HepG2 (cell line): ENCODE data around the gene SCAI. TPM values are rescaled to one million over a fixed set of nuclear protein-coding genes. Genes with fewer than 3 reads are reported as not detected.

ENCODE experiments used
- ATAC-seq: fragments of 200-7000 bp; cut with Tn5 transposase; 3 replicates; pipeline ENCODE4 v1.9.1; 2020; ENCODE audit warnings: mild to moderate bottlenecking, moderate library complexity
- BruUV-seq: library from RNA; stranded (reverse); fragments of 400-500 nt; replicated peaks from 2 replicates; lab custom pipeline; 2021; lab: Mats Ljungman, UMichigan
- CTCF ChIA-PET: fragments of 300-600 bp; formaldehyde crosslinking; extraction: SDS; loops from one replicate; lab custom pipeline; 2021; ENCODE audit warnings: low total read pairs, inconsistent platforms, low intra/inter-chr PET ratio; lab: Yijun Ruan, JAX
- POLR2A ChIA-PET: fragments of 350-600 bp; sonication (Branson Sonifier 250); formaldehyde crosslinking; loops from one replicate; lab custom pipeline; 2020; ENCODE audit warnings: antibody characterized with exemption, inconsistent platforms; lab: Yijun Ruan, JAX
- DNase-seq: peaks from one replicate; pipeline ENCODE4 v3.0.0-alpha.2; 2015; ENCODE audit warnings: low spot score
- FAIRE-seq: peaks from 3 replicates; lab custom pipeline; 2011; peaks lifted over from hg19 to GRCh38; lab: Jason Lieb, UNC
- H2AFZ ChIP-seq: one replicate; pipeline ENCODE4 v1.6.1; 2011; ENCODE audit warnings: low read length, inconsistent platforms
- H3K27ac ChIP-seq: fragments of 300-600 bp; 3 replicates; pipeline ENCODE4 v1.8.0; 2011; ENCODE audit warnings: mixed run types, mild to moderate bottlenecking, mixed read lengths, low read length, inconsistent platforms; ENCODE audit not compliant: insufficient read depth; ENCODE audit errors: extremely low read length
- H3K27me3 ChIP-seq, 2 experiments: fragments of 200-600 bp in 1 of 2; 2 replicates in 1 of 2; 3 replicates in 1 of 2; pipeline versions ENCODE4 v1.6.0 to v1.8.0; 2011; ENCODE audit warnings: low read length in 2 of 2, mild to moderate bottlenecking in 2 of 2, moderate library complexity in 2 of 2, inconsistent platforms in 1 of 2; ENCODE audit not compliant: insufficient read depth in 2 of 2, control insufficient read depth in 1 of 2
- H3K36me3 ChIP-seq, 2 experiments: fragments of 200-600 bp in 1 of 2; replicated peaks in 1 of 2; 2 replicates in 1 of 2; 3 replicates in 1 of 2; pipeline versions ENCODE4 v1.5.1 to v1.8.0; 2011; ENCODE audit warnings: low read length in 2 of 2, inconsistent platforms in 1 of 2; ENCODE audit not compliant: insufficient read depth in 2 of 2, control insufficient read depth in 1 of 2
- H3K4me1 ChIP-seq: 2 replicates; pipeline ENCODE4 v1.5.1; 2012; ENCODE audit warnings: low read length, inconsistent platforms; ENCODE audit not compliant: insufficient read depth
- H3K4me2 ChIP-seq: 2 replicates; pipeline ENCODE4 v1.6.0; 2011; ENCODE audit warnings: low read depth, low read length, inconsistent platforms
- H3K4me3 ChIP-seq, 3 experiments: fragments of 200-600 bp in 1 of 3; sonication (generic), shearing (Covaris generic) in 1 of 3; replicated peaks in 1 of 3; 2 replicates each; pipeline ENCODE4 v1.5.1; 2011 to 2016; ENCODE audit warnings: low read length in 3 of 3, inconsistent platforms in 2 of 3, low read depth in 2 of 3, mild to moderate bottlenecking in 2 of 3, control low read depth in 1 of 3, mixed read lengths in 1 of 3; ENCODE audit not compliant: insufficient read depth in 1 of 3
- H3K79me2 ChIP-seq: one replicate; pipeline ENCODE4 v1.6.1; 2011; ENCODE audit warnings: low read length, inconsistent platforms; ENCODE audit not compliant: insufficient read depth
- H3K9ac ChIP-seq: 2 replicates; pipeline ENCODE4 v1.6.0; 2011; ENCODE audit warnings: mild to moderate bottlenecking, low read depth, low read length, inconsistent platforms; ENCODE audit not compliant: insufficient read depth
- H3K9me3 ChIP-seq: 2 replicates; pipeline ENCODE4 v1.5.1; 2012; ENCODE audit warnings: mild to moderate bottlenecking, low read length
- H4K20me1 ChIP-seq: 2 replicates; pipeline ENCODE4 v1.6.0; 2011; ENCODE audit warnings: inconsistent platforms, mild to moderate bottlenecking, low read length, moderate library complexity; ENCODE audit not compliant: insufficient read depth
- ELF3 ChIP-seq: IDR thresholded peaks from 2 replicates; pipeline ENCODE4 v1.6.1; 2016; ENCODE audit warnings: missing genetic modification reagents, missing compliant biosample characterization
- HHEX ChIP-seq: IDR thresholded peaks from 2 replicates; pipeline ENCODE4 v1.6.1; 2016; ENCODE audit warnings: control low read depth
- MEIS1 ChIP-seq: sonication (generic); formaldehyde crosslinking; IDR thresholded peaks from 2 replicates; pipeline ENCODE4 v1.9.0; 2021; ENCODE audit warnings: mild to moderate bottlenecking, missing genetic modification reagents, moderate library complexity, borderline replicate concordance
- XBP1 ChIP-seq: sonication (generic); formaldehyde crosslinking; IDR thresholded peaks from 2 replicates; pipeline ENCODE4 v1.5.0; 2020; ENCODE audit warnings: missing genetic modification reagents
- ZBTB2 ChIP-seq: sonication (generic); formaldehyde crosslinking; IDR thresholded peaks from 2 replicates; pipeline ENCODE4 v1.8.0; 2022; ENCODE audit warnings: low read depth, missing genetic modification reagents
- ZBTB8A ChIP-seq: sonication (generic); formaldehyde crosslinking; IDR thresholded peaks from 2 replicates; pipeline ENCODE4 v1.4.0; 2020; ENCODE audit warnings: mild to moderate bottlenecking, low read depth, missing genetic modification reagents, borderline replicate concordance
- ZNF552 ChIP-seq: sonication (generic); formaldehyde crosslinking; IDR thresholded peaks from 2 replicates; pipeline ENCODE4 v1.9.0; 2022; ENCODE audit warnings: missing genetic modification reagents, mild to moderate bottlenecking, borderline replicate concordance
- ZNF737 ChIP-seq: sonication (generic); formaldehyde crosslinking; IDR thresholded peaks from 2 replicates; pipeline ENCODE4 v1.5.0; 2020; ENCODE audit warnings: missing genetic modification reagents, mild to moderate bottlenecking, borderline replicate concordance
- WGBS: methylation state at CpG from one replicate; pipeline ENCODE4 v1.1.6; 2017; ENCODE audit warnings: low lambda C conversion rate; 5-methylcytosine and 5-hydroxymethylcytosine counted together
- in situ Hi-C: cut with HindIII; loops from 2 replicates; pipeline ENCODE4 v1.10.0; 2017; ENCODE audit warnings: low pct_unique_long_range_greater_than_20kb; ENCODE audit not compliant: extremely low pct_ligation_motif_present
- intact Hi-C: fragments of 100-400 bp; cut with micrococcal nuclease; formaldehyde crosslinking; loops from one replicate; pipeline ENCODE4 v1.10.0; 2022; ENCODE audit not compliant: unreplicated experiment
- polyA plus RNA-seq, 8 experiments: library from polyadenylated mRNA; depleted of rRNA in 3 of 8; stranded (reverse) in 7 of 8; unstranded in 1 of 8; fragments of >200 nt; fragmentation: Illumina TruSeq in 4 of 8; extraction: Trizol in 4 of 8; gene quantifications; 2 replicates each; pipeline versions ENCODE4 v1.2.1 to v1.2.3, GENCODE V29; 2011 to 2016; ENCODE audit warnings: low read depth in 4 of 8, missing spikeins in 1 of 8, mixed read lengths in 1 of 8; ENCODE audit not compliant: insufficient read depth in 1 of 8
- total RNA-seq, 5 experiments: library from RNA; depleted of rRNA; stranded (reverse); fragments of >200 nt; fragmentation: Illumina TruSeq; extraction: Trizol; gene quantifications; 2 replicates each; pipeline ENCODE4 v1.2.3, GENCODE V29; 2016; ENCODE audit warnings: low read depth in 1 of 5
- TF ChIP-seq, protein P1 (sequence below): sonication (generic); formaldehyde crosslinking; IDR thresholded peaks from 2 replicates; pipeline ENCODE4 v1.5.0; 2020; ENCODE audit warnings: missing genetic modification reagents
- TF ChIP-seq, protein P2 (sequence below): sonication (generic); formaldehyde crosslinking; IDR thresholded peaks from 2 replicates; pipeline ENCODE4 v1.5.1; 2020; ENCODE audit warnings: mild to moderate bottlenecking, moderate library complexity, missing genetic modification reagents
- TF ChIP-seq, protein P3 (sequence below): sonication (generic); formaldehyde crosslinking; conservative IDR thresholded peaks from 2 replicates; pipeline ENCODE4 v1.4.0; 2020; ENCODE audit warnings: missing genetic modification reagents

SCAI gene
- total and polyA plus RNA-seq, 2 of the 13 experiments (the other 11 are each of a cell fraction or from before 2014, with no cell fraction given), result 4.4 to 8.4 TPM

GRCh38 chr9:125183561-125183960, 40.2 kb upstream of the SCAI start:
- Histone ChIP-seq H3K27me3 (no peaks in the 10 kb centered on the region), H3K9ac (no peak overlapping the region), H3K4me1 (peaks cover 34% of the 10 kb centered on the region), H3K9me3 (no peaks in the 10 kb centered on the region), H3K79me2 (peaks cover 83% of the 10 kb centered on the region), H4K20me1 (no peaks in the 10 kb centered on the region), H3K4me3 (no peak overlapping the region), H3K4me2 (no peak overlapping the region), H3K27ac (no peak overlapping the region), H2AFZ (no peak overlapping the region), H3K36me3 (no peaks in the 10 kb centered on the region)
- in situ Hi-C loops, result no loop called here
- DNase-seq (no peak), FAIRE-seq (no peak), ATAC-seq (no peak)
- intact Hi-C loops, result no loop called here
- CTCF ChIA-PET, result no interaction called here
- WGBS, result 89% methylated on average over 2 of the region's 2 CpGs
- POLR2A ChIA-PET, result interaction anchor here (1.5 kb wide), 1 partner anchor 57 kb away, joined by 3 read pairs; the partner anchor contains the start of gene HSPA5
- no TSS peak for BruUV-seq
- TF ChIP-seq ZBTB8A (CRISPR knock-in tag) (no peak), ELF3 (CRISPR knock-in tag) (no peak), HHEX (no peak), ZNF737 (CRISPR knock-in tag) (no peak), XBP1 (CRISPR knock-in tag) (no peak), MEIS1 (CRISPR knock-in tag) (no peak), ZNF552 (no peak), ZBTB2 (CRISPR knock-in tag) (no peak)
- TF ChIP-seq, protein P1, sequence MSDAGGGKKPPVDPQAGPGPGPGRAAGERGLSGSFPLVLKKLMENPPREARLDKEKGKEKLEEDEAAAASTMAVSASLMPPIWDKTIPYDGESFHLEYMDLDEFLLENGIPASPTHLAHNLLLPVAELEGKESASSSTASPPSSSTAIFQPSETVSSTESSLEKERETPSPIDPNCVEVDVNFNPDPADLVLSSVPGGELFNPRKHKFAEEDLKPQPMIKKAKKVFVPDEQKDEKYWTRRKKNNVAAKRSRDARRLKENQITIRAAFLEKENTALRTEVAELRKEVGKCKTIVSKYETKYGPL (CRISPR knock-in tag), result no peak
- TF ChIP-seq, protein P2, sequence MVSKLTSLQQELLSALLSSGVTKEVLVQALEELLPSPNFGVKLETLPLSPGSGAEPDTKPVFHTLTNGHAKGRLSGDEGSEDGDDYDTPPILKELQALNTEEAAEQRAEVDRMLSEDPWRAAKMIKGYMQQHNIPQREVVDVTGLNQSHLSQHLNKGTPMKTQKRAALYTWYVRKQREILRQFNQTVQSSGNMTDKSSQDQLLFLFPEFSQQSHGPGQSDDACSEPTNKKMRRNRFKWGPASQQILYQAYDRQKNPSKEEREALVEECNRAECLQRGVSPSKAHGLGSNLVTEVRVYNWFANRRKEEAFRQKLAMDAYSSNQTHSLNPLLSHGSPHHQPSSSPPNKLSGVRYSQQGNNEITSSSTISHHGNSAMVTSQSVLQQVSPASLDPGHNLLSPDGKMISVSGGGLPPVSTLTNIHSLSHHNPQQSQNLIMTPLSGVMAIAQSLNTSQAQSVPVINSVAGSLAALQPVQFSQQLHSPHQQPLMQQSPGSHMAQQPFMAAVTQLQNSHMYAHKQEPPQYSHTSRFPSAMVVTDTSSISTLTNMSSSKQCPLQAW (CRISPR knock-in tag), result no peak
- TF ChIP-seq, protein P3, sequence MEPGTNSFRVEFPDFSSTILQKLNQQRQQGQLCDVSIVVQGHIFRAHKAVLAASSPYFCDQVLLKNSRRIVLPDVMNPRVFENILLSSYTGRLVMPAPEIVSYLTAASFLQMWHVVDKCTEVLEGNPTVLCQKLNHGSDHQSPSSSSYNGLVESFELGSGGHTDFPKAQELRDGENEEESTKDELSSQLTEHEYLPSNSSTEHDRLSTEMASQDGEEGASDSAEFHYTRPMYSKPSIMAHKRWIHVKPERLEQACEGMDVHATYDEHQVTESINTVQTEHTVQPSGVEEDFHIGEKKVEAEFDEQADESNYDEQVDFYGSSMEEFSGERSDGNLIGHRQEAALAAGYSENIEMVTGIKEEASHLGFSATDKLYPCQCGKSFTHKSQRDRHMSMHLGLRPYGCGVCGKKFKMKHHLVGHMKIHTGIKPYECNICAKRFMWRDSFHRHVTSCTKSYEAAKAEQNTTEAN (CRISPR knock-in tag), result no peak
